ENCODE data around the gene NHSL2. TPM values are rescaled to one million over a fixed set of nuclear protein-coding genes. Genes with fewer than 3 reads are reported as not detected.

Gene NHSL2
- total RNA-seq, 1 donor from 2014 or later, result 5.7 TPM

GRCh38 chrX:72080150-72080549, 169.5 kb downstream of the NHSL2 start:
- DNase-seq (ENCODE audit: missing footprints), result no peak
- ATAC-seq, result no peak
- intact Hi-C loops (cut with DNase I), result no loop called here

GRCh38 chrX:72080800-72081199, 170.2 kb downstream of the NHSL2 start:
- DNase-seq (ENCODE audit: missing footprints) (no peak), ATAC-seq (no peak)
- intact Hi-C loops (cut with DNase I), result no loop called here

GRCh38 chrX:72081605-72082320, 171.1 kb downstream of the NHSL2 start:
- DNase-seq (ENCODE audit: missing footprints) (no peak), ATAC-seq (no peak)
- intact Hi-C loops (cut with DNase I), result no loop called here

- intact Hi-C loops (cut with DNase I), result no loop called here
- no peak for DNase-seq (ENCODE audit: missing footprints)
These were observed 172.6 kb downstream of the NHSL2 start for GRCh38 chrX:72083291-72083690.

GRCh38 chrX:72084114-72084513, 173.5 kb downstream of the NHSL2 start:
- ATAC-seq, result no peak
- intact Hi-C loops (cut with DNase I), result no loop called here

More at GRCh38 chrX:72083291-72083690, 172.6 kb downstream of the NHSL2 start:
- no peak for ATAC-seq

GRCh38 chrX:72086995-72087394, 176.3 kb downstream of the NHSL2 start:
- no peak for ATAC-seq

More at GRCh38 chrX:72084114-72084513, 173.5 kb downstream of the NHSL2 start:
- no peak for DNase-seq (ENCODE audit: missing footprints)

GRCh38 chrX:72088761-72089160, 178.1 kb downstream of the NHSL2 start:
- intact Hi-C loops (cut with DNase I), result no loop called here
- no peak for ATAC-seq
- no peak for DNase-seq (ENCODE audit: missing footprints)

More at GRCh38 chrX:72086995-72087394, 176.3 kb downstream of the NHSL2 start:
- intact Hi-C loops (cut with DNase I), result no loop called here
- no peak for DNase-seq (ENCODE audit: missing footprints)

GRCh38 chrX:72089254-72089653, 178.6 kb downstream of the NHSL2 start:
- ATAC-seq (no peak), DNase-seq (ENCODE audit: missing footprints) (no peak)
- intact Hi-C loops (cut with DNase I), result no loop called here

GRCh38 chrX:72094894-72095293, 184.2 kb downstream of the NHSL2 start:
- intact Hi-C loops (cut with DNase I), result no loop called here
- DNase-seq (ENCODE audit: missing footprints) (no peak), ATAC-seq (peak; percentile 60)

- intact Hi-C loops (cut with DNase I), result no loop called here
- ATAC-seq (no peak), DNase-seq (ENCODE audit: missing footprints) (no peak)
These were observed 184.7 kb downstream of the NHSL2 start for GRCh38 chrX:72095370-72095769.

GRCh38 chrX:72097098-72097497, 186.5 kb downstream of the NHSL2 start:
- intact Hi-C loops (cut with DNase I), result no loop called here
- ATAC-seq (no peak), DNase-seq (ENCODE audit: missing footprints) (no peak)

GRCh38 chrX:72100051-72100755, 189.6 kb downstream of the NHSL2 start:
- intact Hi-C loops (cut with DNase I), result no loop called here
- ATAC-seq (no peak), DNase-seq (ENCODE audit: missing footprints) (no peak)

GRCh38 chrX:72100824-72101351, 190.2 kb downstream of the NHSL2 start:
- intact Hi-C loops (cut with DNase I), result no loop called here
- DNase-seq (ENCODE audit: missing footprints), result no peak
- ATAC-seq, result peak; percentile 46

GRCh38 chrX:72101597-72102037, 191.0 kb downstream of the NHSL2 start:
- no peak for ATAC-seq
- intact Hi-C loops (cut with DNase I), result no loop called here
- DNase-seq (ENCODE audit: missing footprints), result no peak

- DNase-seq (ENCODE audit: missing footprints) (no peak), ATAC-seq (no peak)
- intact Hi-C loops (cut with DNase I), result no loop called here
These were observed 191.5 kb downstream of the NHSL2 start for GRCh38 chrX:72102126-72102525.

- no peak for ATAC-seq
- intact Hi-C loops (cut with DNase I), result no loop called here
- DNase-seq (ENCODE audit: missing footprints), result no peak
These were observed 192.1 kb downstream of the NHSL2 start for GRCh38 chrX:72102760-72103159.

GRCh38 chrX:72105436-72105835, 194.8 kb downstream of the NHSL2 start:
- ATAC-seq (no peak), DNase-seq (ENCODE audit: missing footprints) (no peak)
- intact Hi-C loops (cut with DNase I), result no loop called here

GRCh38 chrX:72107320-72107719, 196.7 kb downstream of the NHSL2 start:
- no peak for ATAC-seq
- no peak for DNase-seq (ENCODE audit: missing footprints)
- intact Hi-C loops (cut with DNase I), result no loop called here

GRCh38 chrX:72107841-72108595, 197.4 kb downstream of the NHSL2 start:
- intact Hi-C loops (cut with DNase I), result no loop called here
- ATAC-seq, result no peak
- DNase-seq (ENCODE audit: missing footprints), result no peak
